ENCODE results near the gene SYNJ1. TPM values are rescaled to one million over a fixed set of nuclear protein-coding genes. Genes with fewer than 3 reads are reported as not detected.

The SYNJ1 gene
- total and polyA plus RNA-seq, 2 of the 13 experiments (the other 11 are each of a cell fraction or from before 2014, with no cell fraction given): 2.0 to 2.7 TPM

GRCh38 chr21:32590130-32590529 is 137.7 kb downstream of the SYNJ1 start:
- Histone ChIP-seq H3K9ac (ENCODE audit: insufficient read depth, low read depth, low read length) (no peak overlapping the region), H3K27me3 (ENCODE audit: control insufficient read depth in 1 of 2, insufficient read depth in 2 of 2, low read length in 2 of 2) (no peaks in the 10 kb centered on the region), H3K27ac (ENCODE audit: extremely low read length, insufficient read depth, low read length) (no peak overlapping the region), H3K4me1 (ENCODE audit: insufficient read depth, low read length) (peaks cover 61% of the 10 kb centered on the region), H3K79me2 (ENCODE audit: insufficient read depth, low read length) (no peaks in the 10 kb centered on the region), H3K4me2 (ENCODE audit: low read depth, low read length) (no peak overlapping the region), H3K4me3 (replicated peaks in 1 of 3; ENCODE audit: insufficient read depth in 1 of 3, low read depth in 2 of 3, low read length in 3 of 3) (no peak overlapping the region), H2AFZ (ENCODE audit: low read length) (no peak overlapping the region), H4K20me1 (ENCODE audit: insufficient read depth, low read length) (no peaks in the 10 kb centered on the region), H3K36me3 (replicated peaks in 1 of 2; ENCODE audit: control insufficient read depth in 1 of 2, insufficient read depth in 2 of 2, low read length in 2 of 2) (no peaks in the 10 kb centered on the region), H3K9me3 (ENCODE audit: low read length) (no peaks in the 10 kb centered on the region)
- FAIRE-seq: no peak
- CTCF ChIA-PET (ENCODE audit: low intra/inter-chr PET ratio, low total read pairs): no interaction called here
- no peak for ATAC-seq
- TF ChIP-seq ZNF343 (CRISPR knock-in tag; IDR thresholded peaks at IDR 0.05) (no peak), PITX1 (CRISPR knock-in tag; IDR thresholded peaks at IDR 0.05) (no peak), SOX13 (IDR thresholded peaks at IDR 0.05) (no peak), SOX13 (CRISPR knock-in tag; conservative IDR thresholded peaks at IDR 0.05 in 1 of 2, IDR thresholded peaks at IDR 0.05 in 1 of 2) (no peak), KDM4B (CRISPR knock-in tag; IDR thresholded peaks at IDR 0.05) (no peak), CHCHD3 (CRISPR knock-in tag; IDR thresholded peaks at IDR 0.05) (no peak), CENPT (CRISPR knock-in tag; IDR thresholded peaks at IDR 0.05; ENCODE audit: low read depth) (no peak), MAX (IDR thresholded peaks at IDR 0.05) (no peak), SMYD3 (CRISPR knock-in tag; IDR thresholded peaks at IDR 0.05) (no peak), ZNF703 (CRISPR knock-in tag; IDR thresholded peaks at IDR 0.05; ENCODE audit: borderline replicate concordance) (no peak), IKZF5 (CRISPR knock-in tag; IDR thresholded peaks at IDR 0.05) (no peak), ZNF749 (CRISPR knock-in tag; IDR thresholded peaks at IDR 0.05; ENCODE audit: borderline replicate concordance) (no peak), ZNF646 (CRISPR knock-in tag; IDR thresholded peaks at IDR 0.05) (no peak), NFKBIZ (CRISPR knock-in tag; IDR thresholded peaks at IDR 0.05) (no peak), SETDB1 (CRISPR knock-in tag; IDR thresholded peaks at IDR 0.05; ENCODE audit: borderline replicate concordance) (no peak), ZNF234 (CRISPR knock-in tag; conservative IDR thresholded peaks at IDR 0.05) (no peak), HINFP (CRISPR knock-in tag; IDR thresholded peaks at IDR 0.05; ENCODE audit: low read depth) (no peak)
- in situ Hi-C loops (cut with HindIII; ENCODE audit: extremely low pct_ligation_motif_present, low pct_unique_long_range_greater_than_20kb) (loop anchor here (5.0 kb wide), 1 partner anchor 178 kb away; the partner anchor contains the start of gene EVA1C), intact Hi-C loops (cut with micrococcal nuclease; ENCODE audit: unreplicated experiment) (loop anchor here (10.0 kb wide), 1 partner anchor 1615 kb away; no protein-coding TSS in a partner anchor)
- 94% methylated on average over 4 of the region's 4 CpGs for WGBS (ENCODE audit: low lambda C conversion rate)
- no peak for DNase-seq (ENCODE audit: low spot score)
- no TSS peak for BruUV-seq (replicated peaks)
- POLR2A ChIA-PET: no interaction called here
